ENCODE results near the gene CFAP61.
A peak's percentile ranks its signal among the peaks of the same experiment; 100 is the strongest.

CFAP61 gene

GRCh38 chr20:20181322-20181721, 129.0 kb downstream of the CFAP61 start:
- no peak for DNase-seq

- DNase-seq = peak; percentile 49
These were observed 131.8 kb downstream of the CFAP61 start for GRCh38 chr20:20184149-20184548.

- no peak for DNase-seq
These were observed 132.4 kb downstream of the CFAP61 start for GRCh38 chr20:20184706-20185105.

- DNase-seq = no peak
These were observed 136.3 kb downstream of the CFAP61 start for GRCh38 chr20:20188647-20189046.

GRCh38 chr20:20192366-20192765, 140.0 kb downstream of the CFAP61 start:
- DNase-seq = no peak

GRCh38 chr20:20195021-20195705, 142.8 kb downstream of the CFAP61 start:
- DNase-seq = no peak

- DNase-seq = no peak
These were observed 144.3 kb downstream of the CFAP61 start for GRCh38 chr20:20196610-20197009.

GRCh38 chr20:20198011-20198410, 145.7 kb downstream of the CFAP61 start:
- no peak for DNase-seq

GRCh38 chr20:20199361-20200160, 147.2 kb downstream of the CFAP61 start:
- DNase-seq = no peak

- no peak for DNase-seq
These were observed 148.8 kb downstream of the CFAP61 start for GRCh38 chr20:20201124-20201523.

- no peak for DNase-seq
These were observed 149.3 kb downstream of the CFAP61 start for GRCh38 chr20:20201639-20202038.

GRCh38 chr20:20202768-20203167, 150.4 kb downstream of the CFAP61 start:
- DNase-seq = no peak

- no peak for DNase-seq
These were observed 151.5 kb downstream of the CFAP61 start for GRCh38 chr20:20203784-20204183.

- DNase-seq = no peak
These were observed 151.9 kb downstream of the CFAP61 start for GRCh38 chr20:20204256-20204655.

- DNase-seq = no peak
These were observed 153.0 kb downstream of the CFAP61 start for GRCh38 chr20:20205141-20205861.

GRCh38 chr20:20205862-20206236, 153.5 kb downstream of the CFAP61 start:
- no peak for DNase-seq

- no peak for DNase-seq
These were observed 154.5 kb downstream of the CFAP61 start for GRCh38 chr20:20206788-20207187.

GRCh38 chr20:20207291-20207690, 155.0 kb downstream of the CFAP61 start:
- DNase-seq = no peak

- no peak for DNase-seq
These were observed 155.5 kb downstream of the CFAP61 start for GRCh38 chr20:20207872-20208271.

GRCh38 chr20:20209684-20210083, 157.4 kb downstream of the CFAP61 start:
- no peak for DNase-seq

- no peak for DNase-seq
These were observed 158.0 kb downstream of the CFAP61 start for GRCh38 chr20:20210327-20210726.

- no peak for DNase-seq
These were observed 158.6 kb downstream of the CFAP61 start for GRCh38 chr20:20210943-20211273.

GRCh38 chr20:20211274-20211987, 159.1 kb downstream of the CFAP61 start:
- no peak for DNase-seq
